HG03571 (cell line): ENCODE measurements around the gene IFNE.
"Not testable (repeated sequence)": the region's sequence is repeated elsewhere in the genome, so short reads cannot be mapped to it uniquely, and the experiment has no call there.

Experiments
- ATAC-seq: cut with Tn5 transposase; IDR thresholded peaks from one replicate; pipeline ENCODE4 v1.9.1; 2021; ENCODE audit not compliant: unreplicated experiment

Gene IFNE

DNA sequence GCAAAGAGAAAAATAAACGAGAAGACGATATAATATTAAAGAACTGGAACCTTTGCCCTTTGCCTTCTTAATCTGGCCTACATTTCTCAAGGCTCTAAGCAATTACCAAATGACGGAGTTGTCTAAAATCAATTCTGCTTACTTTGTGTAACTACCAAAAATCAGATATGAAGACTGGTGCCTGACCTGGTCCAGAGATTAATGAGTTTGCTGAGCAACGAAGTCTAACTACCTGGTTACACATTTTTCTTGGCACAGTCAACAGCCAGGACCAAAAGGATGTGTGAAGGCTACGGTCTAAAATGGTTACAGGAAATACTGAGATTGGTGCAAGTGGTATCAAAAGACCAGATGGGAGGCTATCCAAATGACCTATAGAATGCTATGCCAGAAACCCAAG lies 17.8 kb upstream of the IFNE start:
- ATAC-seq: no peak

DNA sequence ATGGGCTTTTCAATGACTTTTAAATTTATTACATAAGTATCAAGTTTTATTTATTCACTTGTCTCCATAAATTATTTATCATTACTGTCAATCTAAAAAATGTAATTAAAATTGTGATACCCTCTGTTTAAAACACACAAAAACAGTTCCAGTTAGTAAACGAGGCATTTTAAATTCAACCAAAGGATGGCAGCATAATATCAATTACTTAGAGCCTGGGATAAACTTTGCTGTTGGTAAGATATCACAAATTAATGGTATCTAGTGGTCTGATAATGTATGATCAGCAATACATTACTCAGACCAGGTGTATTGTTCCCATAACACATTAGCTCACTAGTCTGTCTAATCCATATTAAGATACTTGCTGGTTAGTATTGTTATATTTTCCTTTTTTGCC lies 9.6 kb upstream of the IFNE start:
- no peak for ATAC-seq

DNA sequence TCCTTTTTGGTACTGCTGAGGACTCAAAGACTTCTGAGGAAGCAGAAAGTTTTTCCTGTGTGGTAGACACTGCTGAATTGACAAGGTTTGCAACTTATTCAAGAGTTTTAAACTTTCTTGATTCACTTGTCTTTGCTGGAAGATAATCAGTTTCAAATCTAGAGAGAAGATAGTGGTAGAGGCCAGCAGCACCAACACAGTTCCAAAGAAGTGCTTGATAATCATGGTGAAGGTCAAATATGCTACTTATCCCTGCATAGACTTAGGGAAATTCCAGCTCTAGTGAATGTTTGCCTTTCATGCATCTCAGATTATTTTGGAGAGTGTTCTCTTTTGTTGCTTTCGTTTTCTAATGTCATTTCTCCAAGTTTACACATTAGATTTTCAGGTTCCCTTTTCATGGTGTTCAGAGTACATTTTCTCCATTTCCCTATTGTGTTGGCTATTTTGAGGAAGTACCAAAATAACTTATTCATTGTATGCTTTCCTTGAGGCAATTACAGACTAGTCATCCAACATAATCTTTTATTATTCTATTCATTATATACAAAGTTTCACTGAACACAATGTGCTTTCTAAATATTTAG lies 550 bp downstream of the IFNE start:
- no peak for ATAC-seq

DNA sequence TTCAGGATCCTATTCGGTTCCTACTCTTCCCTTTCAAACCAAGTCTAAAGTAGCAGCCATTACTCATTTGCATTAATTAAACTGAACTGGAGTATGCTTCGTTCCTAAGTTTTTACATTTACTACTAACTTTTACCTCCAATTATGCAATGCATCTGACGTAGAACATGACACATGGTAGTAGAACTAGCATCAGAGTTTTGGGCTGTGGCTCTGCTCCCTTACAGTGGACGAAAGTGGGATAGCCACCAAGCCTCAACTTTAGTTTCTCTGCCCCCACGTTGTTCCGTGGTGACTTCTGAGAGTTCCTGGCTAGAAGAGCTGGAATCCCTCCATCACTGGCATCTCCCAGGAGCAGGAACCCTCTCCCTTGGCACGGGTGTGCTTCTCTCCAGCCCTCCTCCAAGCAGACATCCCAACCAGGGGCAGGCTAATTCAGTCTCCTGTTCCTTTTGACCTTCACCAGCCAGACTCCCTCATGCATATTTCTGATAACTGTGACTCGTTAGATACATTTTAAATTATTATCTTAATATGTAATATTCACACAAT lies 2.9 kb downstream of the IFNE start:
- no peak for ATAC-seq

DNA sequence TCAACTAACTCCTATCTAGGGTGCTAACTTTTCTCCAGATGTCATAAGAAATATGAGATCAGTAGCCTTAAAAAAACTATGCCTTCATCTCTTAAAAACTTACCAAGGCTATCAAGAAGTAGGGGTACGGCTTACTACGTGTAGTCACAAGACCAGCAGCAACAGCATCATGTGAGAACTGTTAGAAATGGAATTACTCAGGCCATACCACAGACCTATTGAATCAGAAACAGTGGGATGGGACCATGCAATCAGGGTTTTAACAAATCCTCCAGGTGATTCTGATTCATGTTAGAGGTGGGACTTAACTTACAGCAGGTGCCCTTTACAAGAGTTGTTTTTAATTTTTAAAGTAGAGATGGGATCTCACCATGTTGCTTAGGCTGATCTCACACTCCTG lies 4.6 kb downstream of the IFNE start:
- ATAC-seq: no peak

DNA sequence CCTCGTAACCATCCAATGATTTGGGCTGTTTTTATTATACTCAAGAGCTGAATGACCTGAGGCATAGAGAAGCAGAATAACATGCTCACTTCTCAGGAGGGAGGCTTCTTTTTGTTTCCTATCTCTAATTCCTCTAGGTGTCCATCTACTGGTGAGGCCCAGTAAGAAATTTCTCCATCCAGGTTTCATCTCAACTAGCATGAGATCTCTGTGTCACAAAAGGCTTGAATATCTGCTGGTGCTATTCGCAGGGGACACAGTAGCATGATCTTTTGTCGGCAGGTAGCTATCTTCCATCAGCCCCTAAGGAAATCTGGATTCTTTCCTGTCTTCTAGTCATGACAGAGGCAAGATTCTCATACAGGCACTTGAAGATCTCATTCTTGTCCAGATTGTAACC lies 8.9 kb downstream of the IFNE start:
- ATAC-seq: no peak

DNA sequence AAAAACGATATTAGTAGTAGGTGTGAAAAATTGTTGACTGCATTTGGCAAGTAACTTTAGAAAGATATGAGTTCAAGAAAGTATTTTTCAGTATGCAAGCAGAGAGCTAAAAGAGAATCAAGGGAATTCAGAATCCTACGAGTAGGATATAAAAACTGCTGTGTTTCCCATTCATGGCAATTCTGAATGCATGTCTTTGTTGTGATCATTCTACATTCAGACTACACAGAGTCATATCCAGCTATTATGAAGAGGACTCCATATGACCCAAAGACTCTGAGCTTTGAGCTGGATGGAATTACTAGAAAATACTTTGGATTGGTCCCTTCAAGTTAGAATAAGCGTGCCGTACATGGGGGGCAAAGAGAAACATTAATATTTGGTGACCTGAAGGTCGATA lies 12.0 kb downstream of the IFNE start:
- ATAC-seq: no peak

DNA sequence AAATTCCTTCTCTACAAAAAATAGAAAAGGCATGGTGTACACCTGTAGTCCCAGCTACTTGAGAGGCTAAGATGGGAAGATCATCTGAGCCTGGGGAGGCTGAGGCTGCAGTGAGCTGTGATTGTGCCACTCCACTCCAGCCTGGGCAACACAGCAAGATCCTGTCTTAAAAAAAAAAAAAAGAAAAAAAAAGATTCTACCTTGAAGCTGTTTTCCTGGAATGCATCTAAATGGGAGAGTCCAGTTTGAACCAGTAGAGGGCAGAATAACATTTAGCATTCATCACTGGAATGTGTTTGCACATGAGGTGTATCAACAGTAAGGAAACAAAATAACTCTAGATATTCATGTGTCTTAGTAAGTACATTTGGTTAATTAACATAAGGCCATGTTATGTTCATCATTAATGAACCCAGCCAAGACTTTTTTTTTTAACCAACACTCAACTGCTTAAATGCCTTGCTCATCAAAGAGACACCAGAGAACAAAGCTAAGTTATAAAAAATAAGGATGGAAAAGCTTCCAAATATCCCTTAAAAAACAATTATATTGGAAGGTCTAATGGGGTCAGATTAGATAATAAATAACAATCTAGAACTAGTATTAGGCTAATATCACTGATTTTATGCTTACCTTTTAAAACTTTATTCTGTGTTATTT lies 16.1 kb downstream of the IFNE start:
- no peak for ATAC-seq

DNA sequence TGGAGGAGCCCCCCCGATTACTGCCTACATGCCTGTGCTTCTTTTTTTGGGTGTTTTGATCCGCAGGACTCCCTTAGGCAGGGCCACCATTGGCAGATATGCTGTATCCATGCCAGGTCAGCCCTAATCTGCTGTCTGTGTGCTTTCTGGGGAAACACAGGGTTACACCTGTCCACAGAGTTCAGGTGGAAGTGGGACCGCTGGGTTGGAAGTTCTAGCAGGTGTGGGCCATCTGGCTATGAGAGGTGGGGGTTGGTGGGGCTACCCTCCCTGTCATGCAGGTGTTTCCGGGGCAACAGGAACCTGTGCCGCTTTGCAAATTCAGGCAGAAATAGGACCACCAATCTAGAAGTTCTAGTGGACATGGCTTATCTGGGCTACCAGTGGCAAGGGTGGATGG lies 17.0 kb downstream of the IFNE start:
- no peak for ATAC-seq

DNA sequence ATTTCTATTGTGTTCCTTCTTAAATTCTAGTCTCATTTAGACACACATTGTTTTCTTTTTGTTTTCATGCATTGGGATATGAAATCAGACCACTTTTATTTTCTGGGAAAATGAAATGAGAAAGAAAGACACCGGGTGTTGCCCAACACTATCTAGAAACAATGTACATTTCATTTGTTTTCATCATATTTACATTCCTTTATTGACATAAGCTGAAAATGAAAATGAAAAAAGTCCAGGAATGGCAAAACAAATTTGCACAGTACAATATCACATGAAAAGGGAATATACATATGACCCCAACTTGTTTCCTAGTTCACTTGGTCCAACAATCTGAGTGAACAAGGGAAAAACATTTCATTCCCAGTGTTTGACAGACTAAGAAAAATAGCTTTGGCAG lies 20.7 kb downstream of the IFNE start:
- no peak for ATAC-seq

DNA sequence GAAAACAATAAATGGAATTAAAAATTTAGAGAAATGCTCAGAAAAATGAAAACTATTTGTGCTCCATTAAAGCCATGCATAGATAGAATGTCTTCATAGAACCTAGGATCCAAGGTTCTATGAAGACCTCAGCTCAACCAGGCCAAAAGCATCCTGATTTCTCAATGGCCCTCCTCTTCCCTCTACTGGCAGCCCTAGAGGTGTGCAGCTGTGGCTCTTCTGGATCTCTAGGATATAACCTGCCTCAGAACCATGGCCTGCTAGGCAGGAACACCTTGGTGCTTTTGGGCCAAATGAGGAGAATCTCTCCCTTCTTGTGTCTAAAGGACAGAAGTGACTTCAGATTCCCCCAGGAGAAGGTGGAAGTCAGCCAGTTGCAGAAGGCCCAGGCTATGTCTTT lies 26.8 kb downstream of the IFNE start:
- no peak for ATAC-seq

DNA sequence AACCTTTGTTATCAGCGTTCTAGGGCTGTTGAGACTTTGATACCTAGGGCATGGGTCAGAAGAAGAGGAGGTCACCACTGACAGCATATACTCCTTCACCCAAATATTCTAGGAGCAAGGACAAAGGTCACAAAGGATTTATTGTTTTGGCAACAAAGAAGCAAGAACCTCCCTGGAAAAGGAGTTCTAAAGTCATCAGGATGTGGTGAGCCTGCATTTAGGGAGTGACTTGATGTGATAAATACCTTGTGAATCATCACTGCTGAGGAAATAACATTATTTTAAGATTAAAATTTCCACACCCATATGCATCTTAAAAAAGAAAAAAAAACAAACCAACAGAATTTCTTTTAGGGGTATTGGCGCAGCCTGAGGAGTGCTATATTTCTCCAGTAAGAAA lies 28.0 kb downstream of the IFNE start:
- ATAC-seq: no peak

DNA sequence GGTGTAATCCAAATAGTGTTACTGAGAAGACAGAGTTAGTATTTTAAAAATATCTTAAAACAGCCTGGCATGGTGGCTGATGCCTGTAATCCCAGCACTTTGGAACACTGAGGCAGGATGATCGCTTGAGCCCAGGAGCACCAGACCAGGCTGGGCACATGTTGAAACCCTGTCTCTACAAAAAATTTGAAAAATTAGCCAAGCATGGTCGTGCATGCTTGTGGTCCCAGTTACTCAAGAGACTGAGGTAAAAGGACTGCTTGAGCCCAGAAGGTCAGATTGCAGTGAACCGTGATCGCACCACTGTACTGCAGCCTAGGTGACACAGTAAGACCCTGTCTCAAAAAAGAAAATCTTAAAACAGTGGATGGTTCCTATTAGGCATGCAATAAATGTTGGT lies 29.4 kb downstream of the IFNE start:
- ATAC-seq: no peak

DNA sequence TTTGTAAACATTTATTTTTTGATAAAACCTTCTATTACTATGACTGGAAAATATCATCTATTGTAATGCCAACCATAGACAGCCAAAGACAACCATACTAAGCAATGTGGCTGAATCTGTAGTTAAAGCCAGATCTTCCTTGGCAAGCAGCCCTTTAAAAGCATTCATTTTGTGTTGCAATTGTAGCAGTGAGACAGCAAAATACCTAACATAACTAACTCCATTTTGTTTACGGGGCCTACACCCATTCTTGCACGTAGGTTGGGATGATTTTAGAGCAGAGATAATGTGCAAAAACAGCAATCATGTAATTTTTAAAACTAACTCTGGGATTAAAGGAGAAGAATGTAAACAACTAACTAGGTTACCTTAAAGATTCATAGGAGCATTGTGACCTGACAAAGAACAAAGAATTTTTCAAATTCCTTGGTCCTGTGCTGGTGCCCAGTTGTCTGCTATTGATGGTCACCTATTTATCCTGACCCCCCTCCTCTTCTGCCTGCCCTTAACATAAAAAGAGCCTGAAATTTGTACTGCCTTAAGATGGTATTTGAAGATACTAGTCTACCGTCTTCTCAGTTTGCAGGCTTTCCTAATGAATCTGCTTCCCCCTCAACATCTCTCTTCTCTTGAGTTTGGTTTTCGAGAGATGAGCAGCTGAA lies 31.2 kb downstream of the IFNE start:
- no peak for ATAC-seq

DNA sequence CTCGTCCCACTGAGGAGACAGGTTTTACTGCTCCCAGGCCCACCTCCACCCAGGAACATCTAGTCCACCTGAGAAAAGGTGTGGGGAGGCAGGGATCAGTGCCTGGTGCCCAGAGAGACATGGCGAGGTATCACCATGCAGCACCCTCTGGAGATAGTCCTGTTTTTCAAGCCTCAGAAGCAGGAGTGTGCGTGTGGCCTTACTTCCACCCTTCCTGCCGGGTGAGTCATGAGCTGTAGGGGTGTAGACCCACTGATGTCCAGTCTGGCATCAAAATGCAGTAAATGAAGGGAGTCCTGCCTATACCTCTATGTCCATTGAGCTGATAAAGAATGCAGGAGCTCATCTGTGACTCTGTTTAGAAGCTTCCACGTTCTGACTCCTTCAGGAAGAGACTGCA lies 32.8 kb downstream of the IFNE start:
- not testable (repeated sequence) for ATAC-seq

DNA sequence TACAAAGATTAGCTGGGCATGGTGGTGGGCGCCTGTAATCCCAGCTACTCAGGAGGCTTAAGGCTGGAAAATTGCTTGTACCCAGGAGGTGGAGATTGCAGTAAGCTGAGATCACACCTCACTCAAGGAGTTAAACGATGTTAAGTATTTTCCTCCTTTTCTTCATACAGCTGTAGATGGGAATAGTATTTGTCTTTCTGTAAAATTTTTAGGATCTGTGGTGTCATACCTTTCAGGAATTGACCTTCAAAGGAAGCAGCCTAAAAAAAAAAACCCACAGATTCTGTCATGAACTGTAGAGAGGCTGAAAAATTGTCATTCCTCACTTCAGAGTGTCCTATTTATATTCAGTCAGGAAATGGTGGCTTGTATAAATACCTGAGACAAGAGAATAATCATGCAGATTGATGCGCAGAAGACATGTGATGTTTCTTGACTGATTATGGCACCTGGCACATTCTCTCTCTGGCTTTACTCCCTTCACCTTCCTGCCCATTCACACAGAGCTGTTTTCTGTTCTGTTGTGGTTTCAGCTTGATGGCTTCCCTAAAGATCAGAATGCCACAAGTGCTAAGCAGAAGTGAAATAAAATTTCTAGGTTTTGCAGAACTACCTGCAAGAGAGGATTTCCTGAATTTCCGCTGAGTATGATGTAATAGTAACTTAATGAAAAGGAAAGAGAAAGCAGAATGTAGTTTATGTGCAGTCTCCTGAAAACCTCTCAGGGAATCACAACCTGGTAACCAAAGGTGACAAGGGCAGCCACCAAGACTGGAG lies 38.1 kb downstream of the IFNE start:
- peak; percentile 95 for ATAC-seq

DNA sequence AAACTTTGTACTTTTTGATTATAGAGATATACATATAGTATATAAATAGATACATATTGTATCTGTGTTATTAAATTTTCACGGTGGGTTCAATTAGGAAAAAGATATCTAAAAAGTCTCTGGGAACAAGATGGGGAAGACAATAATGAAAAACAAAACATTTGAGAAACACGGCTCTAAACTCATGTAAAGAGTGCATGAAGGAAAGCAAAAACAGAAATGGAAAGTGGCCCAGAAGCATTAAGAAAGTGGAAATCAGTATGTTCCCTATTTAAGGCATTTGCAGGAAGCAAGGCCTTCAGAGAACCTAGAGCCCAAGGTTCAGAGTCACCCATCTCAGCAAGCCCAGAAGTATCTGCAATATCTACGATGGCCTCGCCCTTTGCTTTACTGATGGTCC lies 42.0 kb downstream of the IFNE start, which contains the start of gene IFNA1:
TSS of gene IFNA1 (plus strand) at position 301 of the 400 bp plus-strand sequence. CDS start at position 370, 69 bp downstream.
- no peak for ATAC-seq

DNA sequence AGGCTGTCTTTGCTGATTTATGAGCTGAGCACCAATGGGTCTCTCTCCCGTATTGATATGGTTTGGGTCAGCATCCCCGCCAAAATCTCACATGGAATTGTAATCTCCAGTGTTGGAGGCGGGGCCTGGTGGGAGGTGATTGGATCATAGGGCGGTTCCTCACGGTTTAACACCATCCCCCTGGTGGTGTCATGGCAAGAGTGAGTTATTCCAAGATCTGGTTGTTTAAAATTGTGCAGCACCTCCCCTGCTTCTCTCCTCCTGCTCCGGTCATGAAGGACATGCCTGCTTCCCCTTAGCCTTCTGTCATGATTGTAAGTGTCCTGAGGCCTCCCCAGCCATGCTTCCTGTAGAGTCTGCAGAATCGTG lies 47.1 kb downstream of the IFNE start:
- ATAC-seq: not testable (repeated sequence)

DNA sequence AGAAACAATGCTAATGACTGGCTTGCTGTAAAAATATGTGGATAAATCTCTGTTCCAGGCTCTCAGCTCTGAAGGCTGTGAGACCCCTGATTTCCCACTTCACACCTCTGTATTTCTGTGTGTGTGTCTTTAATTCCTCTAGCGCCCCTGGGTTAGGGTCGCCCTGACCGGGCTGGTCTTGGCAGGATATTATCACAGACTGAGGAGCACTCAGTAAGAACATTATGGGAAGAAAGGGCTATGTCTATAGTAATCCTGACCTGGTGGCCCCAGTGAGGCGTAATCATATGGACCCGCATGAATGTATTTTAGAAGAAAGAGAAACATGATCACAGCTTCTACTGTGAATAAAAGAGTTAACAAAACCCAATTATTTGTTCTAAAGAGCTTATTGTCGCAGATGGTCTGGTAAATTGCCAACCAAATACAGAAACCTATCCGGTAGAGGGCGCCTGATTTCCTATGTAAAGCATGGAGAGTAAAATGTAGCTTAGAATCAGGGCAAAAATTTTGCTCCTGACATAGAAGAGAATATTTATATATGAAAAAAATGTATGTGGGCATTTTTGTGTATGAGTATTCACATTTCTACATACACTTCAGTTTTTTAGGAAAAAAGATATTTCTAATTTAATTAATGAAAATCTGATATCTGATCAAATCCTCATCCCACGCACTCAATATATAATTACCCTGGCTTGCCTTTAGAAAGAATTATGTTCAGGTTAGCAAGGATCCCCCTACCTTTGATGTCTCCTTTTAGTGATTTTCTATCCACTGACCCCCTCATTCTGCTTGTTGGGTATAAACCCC lies 47.7 kb downstream of the IFNE start:
- ATAC-seq: no peak

DNA sequence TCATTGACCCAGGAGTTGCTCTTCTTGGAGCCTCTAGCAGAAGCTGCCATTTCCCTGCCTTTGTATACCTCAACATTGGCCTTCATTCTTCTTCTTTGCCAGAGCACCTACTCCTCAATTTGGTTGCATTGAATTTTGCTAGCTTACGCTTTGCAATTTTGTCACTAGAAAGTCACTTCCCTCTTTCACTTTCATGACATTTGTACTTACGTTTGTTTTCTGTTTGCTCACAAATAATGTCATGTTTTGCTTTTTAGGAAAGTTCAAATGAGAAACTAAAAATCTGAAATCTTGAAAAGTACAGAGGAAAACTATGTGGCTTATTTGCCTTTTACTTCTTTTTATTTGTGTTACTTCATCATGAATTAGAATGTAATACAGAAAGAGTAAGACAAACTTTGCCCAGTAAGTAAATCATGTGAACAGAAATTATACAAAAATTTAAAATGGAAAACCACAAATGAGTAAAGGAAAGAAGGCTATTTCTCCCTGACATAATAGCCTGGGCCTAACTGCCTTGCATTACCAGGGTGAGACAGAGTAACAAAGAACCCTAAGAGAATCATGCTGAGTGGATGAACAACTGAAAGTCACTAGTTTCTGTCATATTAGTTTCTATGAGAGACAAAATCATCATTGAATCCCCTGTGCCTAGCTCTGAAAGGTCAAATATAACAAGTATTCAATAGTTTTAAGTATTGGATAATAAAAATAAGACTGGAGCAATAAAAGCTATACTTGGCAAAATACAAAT lies 49.3 kb downstream of the IFNE start:
- ATAC-seq: peak; percentile 39
